Spinal cord (tissue), 10 donors: ENCODE results near the gene UGT2A3. TPM values are rescaled to one million over a fixed set of nuclear protein-coding genes. Genes with fewer than 3 reads are reported as not detected.

Experiments
- DNase-seq, 6 donors: peaks; one replicate each; pipeline versions ENCODE4 v3.0.0 to v3.0.0-alpha.2; 2013 to 2015; ENCODE audit warnings: low spot score in 6 of 6, low read depth in 4 of 6
- H3K27ac ChIP-seq: one replicate; pipeline ENCODE4 v1.5.1; 2013; ENCODE audit warnings: low read depth, low read length, control low read depth
- H3K27me3 ChIP-seq: one replicate; pipeline ENCODE4 v1.6.1; 2013; ENCODE audit warnings: low read length; ENCODE audit not compliant: control insufficient read depth, insufficient read depth
- H3K36me3 ChIP-seq: one replicate; pipeline ENCODE4 v1.6.1; 2013; ENCODE audit warnings: low read length; ENCODE audit not compliant: control insufficient read depth, insufficient read depth
- H3K4me1 ChIP-seq: one replicate; pipeline ENCODE4 v1.6.1; 2013; ENCODE audit warnings: low read length; ENCODE audit not compliant: control insufficient read depth, insufficient read depth
- H3K4me3 ChIP-seq: one replicate; pipeline ENCODE4 v1.5.1; 2013; ENCODE audit warnings: low read depth, low read length, control low read depth
- H3K9me3 ChIP-seq: one replicate; pipeline ENCODE4 v1.6.1; 2013; ENCODE audit warnings: low read length; ENCODE audit not compliant: control insufficient read depth, insufficient read depth
- WGBS: methylation state at CpG from one replicate; pipeline ENCODE4 v1.1.5; 2013; ENCODE audit warnings: missing lambda C conversion rate; ENCODE audit not compliant: insufficient coverage; 5-methylcytosine and 5-hydroxymethylcytosine counted together
- polyA plus RNA-seq, 2 donors: library from polyadenylated mRNA; unstranded; fragments of 120-200 nt; gene quantifications; one replicate each; pipeline ENCODE4 v1.2.1, GENCODE V29; 2013; ENCODE audit not compliant: insufficient read length in 2 of 2
- small RNA-seq: library from RNA; depleted of rRNA; stranded (forward); fragments of <200 nt; gene quantifications from one replicate; pipeline ENCODE3, GENCODE V24; 2014; ENCODE audit warnings: low replicate concordance
- total RNA-seq, 2 donors: library from RNA; depleted of rRNA in 1 of 2; stranded (reverse); fragments of 120-200 nt in 1 of 2; fragments of >200 nt in 1 of 2; gene quantifications; one replicate each; pipeline versions ENCODE4 v1.2.3 to v1.2.4, GENCODE V29; 2013 to 2014
- donor health status: healthy.

Gene UGT2A3
- total and polyA plus RNA-seq, 4 donors, result 0.21 to 0.29 TPM; not detected in 2

- Histone ChIP-seq H3K9me3 (no peaks in the 10 kb centered on the region), H3K27me3 (no peaks in the 10 kb centered on the region), H3K4me1 (peaks cover 20% of the 10 kb centered on the region), H3K36me3 (no peaks in the 10 kb centered on the region), H3K27ac (peak overlapping the region; percentile 16), H3K4me3 (no peak overlapping the region)
- DNase-seq, result peak in 2 of 6 donors; percentile 9 to 11
- 43% methylated on average over 5 of the region's 6 CpGs for WGBS
Measured at GRCh38 chr4:68904786-68905185, 46.8 kb downstream of the UGT2A3 start.

- Histone ChIP-seq H3K27me3 (no peaks in the 10 kb centered on the region), H3K4me1 (no peaks in the 10 kb centered on the region), H3K27ac (no peak overlapping the region), H3K4me3 (no peak overlapping the region), H3K9me3 (no peaks in the 10 kb centered on the region), H3K36me3 (no peaks in the 10 kb centered on the region)
- WGBS, result no CpG with 5 or more reads among the region's 1 CpG
- DNase-seq, result no peak
Measured at GRCh38 chr4:68896749-68897148, 54.9 kb downstream of the UGT2A3 start.

GRCh38 chr4:68895561-68896198 is 55.9 kb downstream of the UGT2A3 start:
- H3K4me3 ChIP-seq, result no peak overlapping the region
- no peak overlapping the region for H3K27ac ChIP-seq
- WGBS, result 100% methylated on average over 1 of the region's 5 CpGs
- H3K27me3 ChIP-seq, result no peaks in the 10 kb centered on the region
- H3K36me3 ChIP-seq, result no peaks in the 10 kb centered on the region
- no peaks in the 10 kb centered on the region for H3K4me1 ChIP-seq
- no peak for DNase-seq
- no peaks in the 10 kb centered on the region for H3K9me3 ChIP-seq

- no peak for DNase-seq
- H3K27ac ChIP-seq, result no peak overlapping the region
- no peak overlapping the region for H3K4me3 ChIP-seq
- no CpG with 5 or more reads among the region's 1 CpG for WGBS
- H3K4me1 ChIP-seq, result no peaks in the 10 kb centered on the region
- H3K9me3 ChIP-seq, result no peaks in the 10 kb centered on the region
- H3K36me3 ChIP-seq, result no peaks in the 10 kb centered on the region
- H3K27me3 ChIP-seq, result no peaks in the 10 kb centered on the region
Measured at GRCh38 chr4:68892861-68893260, 58.7 kb downstream of the UGT2A3 start.

GRCh38 chr4:68891678-68892077 is 59.9 kb downstream of the UGT2A3 start:
- H3K4me1 ChIP-seq, result no peaks in the 10 kb centered on the region
- DNase-seq, result no peak
- no peak overlapping the region for H3K27ac ChIP-seq
- no CpG with 5 or more reads among the region's 3 CpGs for WGBS
- no peaks in the 10 kb centered on the region for H3K9me3 ChIP-seq
- no peak overlapping the region for H3K4me3 ChIP-seq
- no peaks in the 10 kb centered on the region for H3K27me3 ChIP-seq
- H3K36me3 ChIP-seq, result no peaks in the 10 kb centered on the region

- H3K4me1 ChIP-seq, result no peaks in the 10 kb centered on the region
- no peaks in the 10 kb centered on the region for H3K36me3 ChIP-seq
- WGBS, result 86% methylated on average over 1 of the region's 1 CpG
- H3K27me3 ChIP-seq, result no peaks in the 10 kb centered on the region
- no peaks in the 10 kb centered on the region for H3K9me3 ChIP-seq
- no peak overlapping the region for H3K27ac ChIP-seq
- DNase-seq, result no peak
- H3K4me3 ChIP-seq, result no peak overlapping the region
Measured at GRCh38 chr4:68885545-68885944, 66.1 kb downstream of the UGT2A3 start.

- DNase-seq, result no peak
- no peaks in the 10 kb centered on the region for H3K27me3 ChIP-seq
- 100% methylated on average over 1 of the region's 6 CpGs for WGBS
- H3K36me3 ChIP-seq, result no peaks in the 10 kb centered on the region
- no peak overlapping the region for H3K27ac ChIP-seq
- H3K4me3 ChIP-seq, result no peak overlapping the region
- H3K4me1 ChIP-seq, result no peaks in the 10 kb centered on the region
- H3K9me3 ChIP-seq, result no peaks in the 10 kb centered on the region
Measured at GRCh38 chr4:68883870-68884269, 67.7 kb downstream of the UGT2A3 start.

Small RNA genes lying within 50 kb of the gene (small RNA-seq; reads per million reads assigned to genes)
- gene AC021146.3 (not detected), gene AC021146.6 (not detected)

Other genes starting within 250 kb of the UGT2A3 start
- not detected for gene UGT2B10, start 135.8 kb downstream of the UGT2A3 start, total RNA-seq
- not detected for gene UGT2B10, start 135.8 kb downstream of the UGT2A3 start, polyA plus RNA-seq
- under 1 TPM in 1 of 2 donors, not detected in 1; 0.20 TPM for gene UGT2B7, start 144.7 kb upstream of the UGT2A3 start, total RNA-seq
- gene UGT2B7, start 144.7 kb upstream of the UGT2A3 start, polyA plus RNA-seq, result under 1 TPM; 0.32 to 0.84 TPM